Nephron (organoid): ENCODE measurements around the gene NDUFS8.

Experiments
- H3K27ac Mint-ChIP-seq, 3 experiments: 2 replicates each; pipeline ENCODE4 v1.8.0; 2020; ENCODE audit warnings: mixed read lengths in 3 of 3, mild to moderate bottlenecking in 2 of 3, moderate library complexity in 1 of 3
- H3K27me3 Mint-ChIP-seq: 2 replicates; pipeline ENCODE4 v1.8.0; 2021; ENCODE audit warnings: low read depth, mild to moderate bottlenecking, moderate library complexity, mixed read lengths
- H3K36me3 Mint-ChIP-seq: 2 replicates; pipeline ENCODE4 v1.8.0; 2020; ENCODE audit warnings: low read depth, mixed read lengths
- H3K4me1 Mint-ChIP-seq: 2 replicates; pipeline ENCODE4 v1.8.0; 2020; ENCODE audit warnings: mixed read lengths
- H3K4me3 Mint-ChIP-seq, 3 experiments: 2 replicates each; pipeline ENCODE4 v1.8.0; 2020; ENCODE audit warnings: mild to moderate bottlenecking in 3 of 3, mixed read lengths in 3 of 3, moderate library complexity in 2 of 3
- H3K9me3 Mint-ChIP-seq: 2 replicates; pipeline ENCODE4 v1.8.0; 2020; ENCODE audit warnings: mixed read lengths
- TF ChIP-seq, protein P1 (sequence below), 3 experiments: fragments of 200-600 bp; sonication (generic); IDR thresholded peaks; one replicate each; pipeline ENCODE4 v1.5.0; 2021; ENCODE audit warnings: antibody characterized with exemption in 3 of 3; ENCODE audit not compliant: unreplicated experiment in 3 of 3

The NDUFS8 gene

GRCh38 chr11:68027667-68028066 is 2.8 kb upstream of the NDUFS8 start:
- Mint-ChIP-seq H3K4me1 (peaks cover 21% of the 10 kb centered on the region), H3K27me3 (no peaks in the 10 kb centered on the region), H3K4me3 (peak overlapping the region in 1 of 3 experiments; percentile 36), H3K9me3 (peaks cover 14% of the 10 kb centered on the region), H3K36me3 (peaks cover 26% of the 10 kb centered on the region), H3K27ac (no peak overlapping the region)
- TF ChIP-seq, protein P1, sequence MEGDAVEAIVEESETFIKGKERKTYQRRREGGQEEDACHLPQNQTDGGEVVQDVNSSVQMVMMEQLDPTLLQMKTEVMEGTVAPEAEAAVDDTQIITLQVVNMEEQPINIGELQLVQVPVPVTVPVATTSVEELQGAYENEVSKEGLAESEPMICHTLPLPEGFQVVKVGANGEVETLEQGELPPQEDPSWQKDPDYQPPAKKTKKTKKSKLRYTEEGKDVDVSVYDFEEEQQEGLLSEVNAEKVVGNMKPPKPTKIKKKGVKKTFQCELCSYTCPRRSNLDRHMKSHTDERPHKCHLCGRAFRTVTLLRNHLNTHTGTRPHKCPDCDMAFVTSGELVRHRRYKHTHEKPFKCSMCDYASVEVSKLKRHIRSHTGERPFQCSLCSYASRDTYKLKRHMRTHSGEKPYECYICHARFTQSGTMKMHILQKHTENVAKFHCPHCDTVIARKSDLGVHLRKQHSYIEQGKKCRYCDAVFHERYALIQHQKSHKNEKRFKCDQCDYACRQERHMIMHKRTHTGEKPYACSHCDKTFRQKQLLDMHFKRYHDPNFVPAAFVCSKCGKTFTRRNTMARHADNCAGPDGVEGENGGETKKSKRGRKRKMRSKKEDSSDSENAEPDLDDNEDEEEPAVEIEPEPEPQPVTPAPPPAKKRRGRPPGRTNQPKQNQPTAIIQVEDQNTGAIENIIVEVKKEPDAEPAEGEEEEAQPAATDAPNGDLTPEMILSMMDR (IDR thresholded peaks at IDR 0.05; ENCODE audit: unreplicated experiment in 3 of 3) = no peak

DNA sequence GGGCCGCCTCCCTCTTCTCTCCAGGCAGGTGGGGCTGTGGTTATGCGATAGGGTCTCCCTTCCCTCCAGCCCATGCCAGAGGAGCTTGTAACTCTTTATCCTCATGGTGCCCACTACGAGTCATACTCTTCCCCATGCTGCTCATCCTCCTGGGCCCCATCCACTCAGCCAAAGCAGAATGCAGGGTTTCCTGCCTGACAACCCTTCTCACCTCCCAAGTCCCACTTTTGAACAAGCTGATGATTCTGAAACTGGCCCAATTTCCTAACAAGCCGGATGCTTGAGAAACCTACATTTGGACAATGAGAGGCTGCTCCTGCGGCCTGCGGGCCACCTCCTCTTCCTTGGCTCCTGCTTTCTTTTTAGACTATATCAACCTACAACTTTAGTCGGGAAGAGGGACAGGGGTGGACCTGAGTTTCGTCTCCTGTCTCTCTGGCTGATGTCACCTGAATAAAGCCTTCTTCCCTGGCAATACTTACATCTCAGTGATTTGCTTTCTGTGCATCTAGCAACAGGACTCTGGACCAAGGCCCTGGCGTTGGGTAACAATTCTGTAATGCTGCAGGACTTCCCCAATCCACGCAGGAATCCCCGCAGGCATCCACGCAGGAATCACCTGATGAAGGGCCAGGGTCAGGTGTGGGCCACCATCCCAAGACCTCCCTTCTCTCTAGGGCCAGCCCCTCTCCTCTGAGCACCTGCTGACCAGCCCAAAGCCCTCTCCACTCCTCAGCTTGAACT is 1.5 kb upstream of the NDUFS8 start:
- Mint-ChIP-seq H3K27me3 (no peaks in the 10 kb centered on the region), H3K27ac (no peak overlapping the region), H3K9me3 (peaks cover 13% of the 10 kb centered on the region), H3K36me3 (peaks cover 29% of the 10 kb centered on the region), H3K4me1 (peaks cover 21% of the 10 kb centered on the region), H3K4me3 (peak overlapping the region; percentile 82 to 92 (median 92))
- TF ChIP-seq, protein P1 (IDR thresholded peaks at IDR 0.05; ENCODE audit: unreplicated experiment in 3 of 3) = no peak

GRCh38 chr11:68031144-68031464 is 623 bp downstream of the NDUFS8 start:
- Mint-ChIP-seq H3K4me1 (peaks cover 21% of the 10 kb centered on the region), H3K36me3 (peaks cover 8% of the 10 kb centered on the region), H3K4me3 (peak overlapping the region; percentile 88 to 92 (median 92)), H3K9me3 (no peaks in the 10 kb centered on the region), H3K27ac (peak overlapping the region; percentile 73 to 91 (median 85)), H3K27me3 (no peaks in the 10 kb centered on the region)
- TF ChIP-seq, protein P1 (IDR thresholded peaks at IDR 0.05; ENCODE audit: unreplicated experiment in 3 of 3) = no peak

GRCh38 chr11:68032003-68032402 is 1.5 kb downstream of the NDUFS8 start:
- H3K27me3 Mint-ChIP-seq = no peaks in the 10 kb centered on the region
- TF ChIP-seq, protein P1 (IDR thresholded peaks at IDR 0.05; ENCODE audit: unreplicated experiment in 3 of 3) = no peak
- peaks cover 5% of the 10 kb centered on the region for H3K36me3 Mint-ChIP-seq
- H3K9me3 Mint-ChIP-seq = no peaks in the 10 kb centered on the region
- H3K27ac Mint-ChIP-seq = no peak overlapping the region
- H3K4me3 Mint-ChIP-seq = peak overlapping the region; percentile 88 to 92 (median 92)
- H3K4me1 Mint-ChIP-seq = peaks cover 21% of the 10 kb centered on the region

- Mint-ChIP-seq H3K27me3 (no peaks in the 10 kb centered on the region), H3K9me3 (no peaks in the 10 kb centered on the region), H3K4me3 (peak overlapping the region; percentile 40 to 79 (median 51)), H3K27ac (no peak overlapping the region), H3K4me1 (peaks cover 21% of the 10 kb centered on the region), H3K36me3 (peaks cover 5% of the 10 kb centered on the region)
- TF ChIP-seq, protein P1 (IDR thresholded peaks at IDR 0.05; ENCODE audit: unreplicated experiment in 3 of 3) = no peak
These were observed 2.7 kb downstream of the NDUFS8 start for GRCh38 chr11:68032997-68033707.
